A172 (cell line): ENCODE results near the gene LIMK1. TPM values are rescaled to one million over a fixed set of nuclear protein-coding genes. Genes with fewer than 3 reads are reported as not detected.

ENCODE experiments used
- DNase-seq: peaks from one replicate; pipeline ENCODE4 v3.0.0-alpha.2; 2015; ENCODE audit warnings: low spot score
- total RNA-seq: library from RNA; depleted of rRNA; stranded (reverse); fragments of >200 nt; shearing (Covaris generic); gene quantifications from 2 replicates; pipeline ENCODE4 v1.2.3, GENCODE V29; 2014

LIMK1 gene
- total RNA-seq, 1 experiment from 2014 or later: 104 TPM

DNA sequence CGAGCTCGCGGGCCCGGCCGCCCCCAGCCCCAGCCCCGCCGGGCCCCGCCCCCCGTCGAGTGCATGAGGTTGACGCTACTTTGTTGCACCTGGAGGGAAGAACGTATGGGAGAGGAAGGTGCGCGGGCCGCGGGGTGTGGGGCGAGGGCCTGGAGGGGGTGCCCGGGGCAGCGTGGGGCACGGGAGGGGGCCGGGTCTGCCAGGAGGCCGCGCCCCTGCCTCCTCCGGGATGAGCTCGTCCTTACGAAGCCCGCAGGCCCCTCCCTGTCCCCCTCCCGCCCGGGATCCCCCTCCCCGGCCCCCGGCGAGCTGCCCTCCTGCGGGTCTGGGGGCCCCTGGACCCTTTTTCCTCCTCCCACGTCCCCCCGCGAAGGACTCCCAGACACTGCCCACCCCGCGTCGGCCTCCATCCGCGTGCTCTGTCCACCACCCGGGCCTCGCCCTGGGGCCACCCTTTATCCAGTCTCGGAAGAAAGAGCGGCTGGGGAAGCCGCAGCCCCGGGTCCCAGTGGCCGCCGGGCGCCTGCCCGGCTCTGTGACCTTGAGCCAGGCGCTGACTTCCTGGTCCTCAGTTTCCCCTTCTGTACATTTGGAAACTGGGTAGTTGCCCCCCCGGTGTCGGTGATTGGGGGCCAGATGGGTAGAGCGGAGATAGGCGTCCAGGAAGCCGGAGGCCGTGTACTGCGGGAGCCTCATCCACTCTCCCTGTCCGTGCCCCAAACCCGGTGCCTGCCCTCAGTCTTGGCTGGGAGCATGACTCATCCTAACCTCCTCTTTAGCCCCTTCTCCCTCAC lies 521 bp downstream of the LIMK1 start:
- peak; percentile 80 for DNase-seq

DNA sequence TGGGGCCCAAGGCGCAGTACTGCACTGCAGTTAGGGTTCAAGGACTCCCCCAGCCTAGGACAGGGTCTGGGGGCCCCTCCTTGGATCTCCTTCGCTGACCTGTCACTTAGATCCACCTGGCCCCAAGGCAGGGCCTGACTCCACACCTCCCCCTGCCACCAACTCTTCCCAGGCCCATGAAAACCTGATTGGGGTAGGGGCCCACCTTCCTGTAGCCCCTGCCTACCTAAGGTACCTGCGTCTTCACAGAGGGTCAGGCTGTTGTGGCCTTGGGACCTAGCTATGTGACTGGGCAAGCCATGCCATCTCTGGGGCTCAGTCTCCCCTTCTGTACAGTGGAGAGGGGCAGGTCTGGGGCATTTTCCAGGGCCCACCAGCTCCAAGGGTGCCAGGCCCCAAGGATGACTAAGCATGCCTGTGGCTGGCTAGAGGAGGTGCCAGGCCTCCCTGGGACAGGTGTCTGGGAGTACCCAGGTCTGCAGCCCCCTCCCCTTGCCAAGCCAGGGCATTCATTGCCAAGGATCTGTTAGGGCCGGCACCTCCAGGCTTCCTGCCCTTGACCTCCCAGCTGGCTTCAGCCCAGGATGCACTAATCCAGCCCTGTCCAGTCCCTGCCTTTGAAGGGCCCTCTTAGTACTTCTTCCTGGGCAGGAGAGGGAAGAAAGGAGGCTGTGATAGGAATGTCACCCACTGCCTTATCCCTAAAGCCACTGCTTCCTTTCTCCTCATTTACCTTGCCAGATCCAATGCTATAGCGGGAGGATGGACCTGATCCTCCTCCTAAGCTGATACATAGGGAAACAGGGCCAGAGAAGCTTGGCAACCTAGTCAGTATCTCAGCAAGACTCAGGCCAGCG lies 1.3 kb downstream of the LIMK1 start:
- peak; percentile 59 for DNase-seq

DNA sequence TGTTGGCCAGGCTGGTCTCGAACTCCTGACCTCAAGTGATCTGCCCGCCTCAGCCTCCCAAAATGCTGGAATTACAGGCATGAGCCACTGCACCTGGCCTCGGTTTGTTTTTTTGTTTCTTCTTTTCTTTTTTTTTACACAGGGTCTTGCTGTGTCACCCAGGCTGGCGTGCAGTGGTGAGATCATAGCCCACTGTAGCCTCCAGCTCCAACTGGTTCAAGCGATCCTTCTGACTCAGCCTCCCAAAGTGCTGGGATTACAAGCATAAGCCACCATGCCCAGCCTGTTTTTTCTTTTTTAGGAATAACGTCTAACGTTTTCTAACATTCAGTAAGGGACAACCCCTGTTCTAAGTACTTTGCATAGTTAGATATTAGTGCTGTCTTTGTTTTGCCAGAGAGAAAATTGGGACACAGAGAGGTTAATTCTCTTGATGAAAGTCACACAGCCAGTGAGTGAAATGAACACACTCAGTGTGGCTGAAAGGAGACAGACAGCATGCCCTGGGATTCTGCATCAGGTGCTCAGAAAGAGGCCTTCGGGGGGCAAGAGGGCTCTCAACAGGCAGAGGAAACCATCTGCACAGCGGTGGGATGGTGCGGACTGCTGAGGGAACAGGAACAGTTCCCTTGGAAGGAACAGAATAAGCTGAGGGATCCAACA lies 4.3 kb downstream of the LIMK1 start:
- DNase-seq: no peak

DNA sequence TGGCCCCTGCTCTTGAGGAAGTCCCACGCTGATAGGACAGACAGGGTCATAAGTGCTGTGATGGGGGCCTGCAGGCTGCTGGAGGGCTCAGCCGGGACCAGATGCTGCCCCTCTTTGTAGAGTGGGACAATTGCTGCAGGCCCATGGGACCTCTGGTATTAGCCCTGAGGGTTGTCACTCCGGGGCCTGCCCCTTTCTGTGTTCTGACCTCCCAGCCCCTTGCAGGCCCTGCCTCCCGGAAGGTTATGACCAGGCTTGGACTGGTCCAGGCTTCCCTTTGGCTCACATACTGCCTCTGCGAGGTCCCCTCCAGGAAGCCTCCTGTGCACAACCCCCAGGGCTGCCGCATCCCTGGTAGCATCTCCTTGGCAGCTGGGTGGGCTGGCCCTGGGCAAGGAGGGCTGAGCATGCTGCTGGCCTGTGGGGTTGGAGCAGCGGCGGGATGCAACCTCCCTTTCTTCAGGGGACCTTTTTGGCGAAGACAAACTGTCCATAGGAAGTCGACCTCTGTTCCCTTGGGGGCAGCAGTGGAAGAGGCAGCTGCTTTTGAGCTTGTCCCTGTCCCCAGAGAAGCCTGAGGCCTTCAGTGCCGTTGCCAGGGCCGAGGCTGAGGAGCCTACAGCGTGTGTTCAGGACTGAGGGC lies 8.8 kb downstream of the LIMK1 start:
- DNase-seq: no peak

DNA sequence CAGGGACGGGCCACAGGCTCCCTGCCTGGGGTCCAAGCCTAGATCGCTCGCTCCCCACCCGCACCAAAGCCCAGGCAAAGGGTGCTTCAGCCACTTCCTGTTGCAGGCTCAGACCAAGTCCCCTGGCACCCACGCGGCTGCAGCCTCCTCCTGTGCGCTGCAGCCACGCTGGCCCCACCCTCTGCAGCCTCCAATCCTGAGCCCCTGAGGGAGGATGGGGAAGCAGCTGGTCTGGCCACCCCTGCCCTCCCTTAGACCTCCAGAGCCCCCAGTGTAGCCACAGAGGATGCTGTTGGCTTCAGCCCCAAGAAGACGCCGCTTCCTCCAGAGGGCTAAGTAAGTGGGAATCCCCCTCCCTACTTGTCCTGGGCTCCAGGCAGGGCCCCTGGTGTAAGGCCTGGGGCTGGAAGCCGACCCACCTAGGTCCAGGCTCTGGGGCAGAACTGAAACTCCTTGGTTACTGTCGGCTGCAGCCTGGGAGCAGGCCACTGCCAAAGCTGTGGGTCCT lies 9.4 kb downstream of the LIMK1 start:
- peak; percentile 74 for DNase-seq

DNA sequence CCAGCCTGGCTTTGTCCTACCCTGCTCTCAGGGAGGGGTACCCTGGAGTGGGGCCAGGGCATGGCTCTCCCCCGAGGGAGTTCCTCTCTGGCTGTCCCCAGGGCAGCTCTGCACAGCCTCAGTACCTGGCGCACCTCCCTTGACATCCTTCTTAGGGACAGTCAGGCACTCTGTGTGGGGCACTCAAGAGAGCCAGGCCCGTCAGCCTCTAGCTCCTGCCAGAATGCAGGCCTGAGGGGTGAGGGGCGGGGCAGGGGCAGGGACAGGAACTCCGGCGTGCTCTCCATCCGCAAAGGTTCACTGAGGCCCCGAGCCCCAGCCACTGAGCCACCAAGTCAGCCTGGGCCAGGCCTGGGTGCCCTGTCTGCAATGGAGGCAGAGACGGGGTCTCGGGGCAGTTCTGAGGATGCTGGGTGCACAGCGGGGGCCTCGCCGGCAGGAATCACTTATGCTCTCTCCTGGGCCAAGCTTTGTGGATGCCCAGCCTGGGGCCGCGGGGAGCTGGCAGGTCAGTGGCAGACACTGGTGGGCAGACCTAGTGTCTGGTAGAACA lies 10.1 kb downstream of the LIMK1 start:
- no peak for DNase-seq

DNA sequence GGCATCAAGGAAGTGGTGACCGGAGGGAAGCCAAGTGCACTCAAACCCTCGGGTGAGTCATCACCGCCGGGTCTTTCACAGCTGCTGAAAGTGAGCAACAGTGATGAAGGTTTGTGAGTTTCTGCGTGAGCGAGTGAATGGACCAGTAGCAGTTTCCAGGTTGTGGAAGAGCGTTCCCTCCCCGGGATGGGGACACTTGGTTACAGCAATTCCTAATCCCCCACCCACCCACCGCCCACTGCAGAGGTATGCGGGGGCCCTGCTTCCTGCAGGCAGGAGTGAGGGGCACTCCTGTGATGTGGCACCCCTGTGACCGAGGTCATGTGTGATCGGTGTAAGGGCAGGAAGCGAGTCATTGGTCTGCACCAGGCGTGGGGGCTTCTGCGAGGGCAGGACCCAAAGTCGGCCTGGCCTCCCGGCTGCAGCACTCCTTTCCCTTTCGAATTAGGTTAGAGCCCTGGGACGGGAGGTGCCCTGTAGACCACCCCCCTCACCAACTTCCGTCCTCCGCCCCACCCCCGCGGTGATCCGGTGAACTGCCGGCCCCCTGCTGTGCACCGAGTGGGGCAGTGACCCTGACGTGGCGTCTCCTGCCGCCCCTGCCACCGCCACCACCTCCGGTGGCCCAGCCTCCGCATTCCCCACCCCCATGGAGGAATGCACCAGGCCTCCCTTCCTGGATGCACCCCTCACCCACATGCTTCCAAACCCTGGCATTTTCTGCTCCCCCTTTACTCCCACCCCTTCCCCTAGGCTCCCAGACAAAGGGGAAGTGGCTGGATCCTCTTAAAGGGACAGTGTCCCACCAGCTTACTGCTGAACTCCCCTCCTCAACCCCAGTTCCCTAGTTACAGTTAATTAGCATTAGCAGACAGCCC lies 10.9 kb downstream of the LIMK1 start:
- DNase-seq: peak; percentile 100

DNA sequence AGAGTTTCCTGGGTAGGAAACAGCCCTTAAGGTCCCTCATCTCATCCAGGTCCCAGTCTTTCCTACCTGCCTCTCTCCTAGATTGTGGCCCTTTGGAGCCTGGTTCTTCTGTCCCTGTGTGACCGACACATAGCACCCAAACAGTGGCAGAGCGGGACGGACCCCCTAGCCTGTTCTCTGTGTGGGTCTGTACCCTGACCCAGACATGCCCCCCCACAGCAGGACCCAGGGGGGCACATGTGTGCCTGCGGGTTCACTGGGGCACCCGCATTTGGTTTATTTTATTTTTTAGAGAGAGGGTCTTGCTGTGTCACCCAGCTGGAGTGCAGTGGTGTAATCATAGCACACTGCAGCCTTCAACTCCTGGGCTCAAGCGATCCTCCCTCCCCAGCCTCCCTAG lies 11.5 kb downstream of the LIMK1 start:
- DNase-seq: no peak

DNA sequence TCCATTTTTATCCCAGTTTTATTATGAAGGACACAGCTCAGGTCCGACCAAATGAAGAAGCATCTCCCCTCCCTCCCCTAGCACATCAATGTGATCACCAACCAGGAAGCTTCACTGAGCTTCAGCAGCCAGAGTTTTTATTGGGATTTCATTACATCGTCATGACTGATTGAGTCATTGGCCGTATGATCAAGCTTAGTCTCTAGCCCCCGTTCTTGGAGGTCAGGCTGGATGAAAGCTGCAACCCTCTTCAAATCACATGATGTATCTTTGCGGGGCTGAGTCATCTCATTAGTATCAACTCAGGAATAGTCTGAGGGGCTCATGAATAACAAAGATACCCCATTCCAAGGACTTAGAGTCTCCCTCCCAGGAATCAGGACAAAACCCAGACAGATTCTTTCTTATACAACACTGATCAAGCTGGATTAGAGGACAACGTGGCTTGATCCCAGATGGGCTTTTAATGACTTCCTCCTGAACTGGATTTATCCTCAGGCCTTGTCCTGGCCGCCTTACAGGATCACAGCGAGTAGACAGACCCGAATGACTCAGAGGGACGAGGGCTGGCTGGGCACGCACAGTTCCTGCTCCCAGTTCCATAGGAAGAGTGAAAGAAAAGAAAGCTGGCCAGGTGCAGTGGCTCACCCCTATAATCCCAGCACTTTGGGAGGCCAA lies 14.5 kb downstream of the LIMK1 start:
- DNase-seq: peak; percentile 98

DNA sequence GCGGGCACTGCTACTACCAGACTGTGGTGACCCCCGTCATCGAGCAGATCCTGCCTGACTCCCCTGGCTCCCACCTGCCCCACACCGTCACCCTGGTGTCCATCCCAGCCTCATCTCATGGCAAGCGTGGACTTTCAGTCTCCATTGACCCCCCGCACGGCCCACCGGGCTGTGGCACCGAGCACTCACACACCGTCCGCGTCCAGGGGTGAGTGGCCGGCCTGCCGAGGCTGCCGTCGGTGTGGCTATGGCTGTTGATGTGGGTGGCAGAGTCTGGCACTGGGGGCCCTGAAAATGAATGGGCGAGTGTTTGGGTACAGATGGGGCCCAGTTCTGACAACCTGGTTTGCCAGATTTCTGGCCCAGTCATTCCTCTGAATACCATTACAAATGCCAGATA lies 15.4 kb downstream of the LIMK1 start:
- no peak for DNase-seq

DNA sequence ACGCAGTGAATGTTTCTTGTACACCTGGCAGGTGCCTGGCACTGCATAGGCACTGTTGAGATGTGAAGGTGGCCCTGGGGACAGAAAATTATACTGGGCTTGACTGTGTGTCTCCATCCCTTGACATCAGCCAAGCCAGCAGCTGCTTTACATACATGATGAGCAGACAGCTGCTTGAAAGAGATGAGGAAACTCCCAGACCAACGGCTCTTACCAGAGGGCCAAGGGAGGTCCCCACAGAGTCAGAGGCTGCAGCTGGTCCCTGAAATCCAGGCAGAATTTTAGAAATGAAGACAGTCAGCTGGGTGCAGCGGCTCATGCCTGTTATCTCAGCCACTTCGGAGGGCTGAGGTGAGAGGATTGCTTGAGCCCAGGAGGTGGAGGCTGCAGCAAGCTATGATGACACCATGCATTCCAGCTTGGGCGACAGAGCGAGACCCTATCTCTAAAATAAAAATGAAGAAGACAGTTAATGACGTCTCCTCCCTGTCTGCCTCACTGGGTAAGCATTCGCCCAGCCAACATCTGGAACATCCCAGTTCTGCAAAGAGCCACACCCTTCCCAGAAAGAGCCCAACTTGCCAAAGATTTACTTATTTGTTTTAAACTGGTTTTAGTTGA lies 17.6 kb downstream of the LIMK1 start:
- no peak for DNase-seq

DNA sequence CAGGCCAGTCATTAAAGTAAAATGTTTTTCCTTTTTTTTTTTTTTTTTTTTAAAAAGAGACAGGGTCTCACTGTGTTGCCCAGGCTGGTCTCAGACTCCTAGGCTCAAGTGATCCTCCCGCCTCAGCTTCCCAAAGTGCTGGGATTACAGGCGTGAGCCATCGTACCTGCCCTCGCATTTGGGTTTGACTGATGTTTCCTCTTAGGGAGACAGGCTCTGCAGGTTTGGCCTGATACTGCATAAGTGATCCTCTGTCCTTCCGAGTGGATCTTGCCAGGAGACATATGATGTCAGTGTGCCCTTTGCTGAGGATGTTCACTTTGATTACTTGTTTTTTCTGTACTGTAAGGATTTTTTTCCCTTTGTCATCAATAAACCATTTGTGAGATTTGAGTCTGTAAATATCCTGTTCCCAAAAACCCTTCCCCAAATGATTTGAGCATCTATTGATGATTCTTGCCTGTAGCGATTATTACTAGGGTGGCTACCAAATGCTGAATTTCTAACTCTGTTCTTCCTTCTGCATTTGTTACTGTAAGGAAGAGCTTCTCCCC lies 19.7 kb downstream of the LIMK1 start:
- no peak for DNase-seq

DNA sequence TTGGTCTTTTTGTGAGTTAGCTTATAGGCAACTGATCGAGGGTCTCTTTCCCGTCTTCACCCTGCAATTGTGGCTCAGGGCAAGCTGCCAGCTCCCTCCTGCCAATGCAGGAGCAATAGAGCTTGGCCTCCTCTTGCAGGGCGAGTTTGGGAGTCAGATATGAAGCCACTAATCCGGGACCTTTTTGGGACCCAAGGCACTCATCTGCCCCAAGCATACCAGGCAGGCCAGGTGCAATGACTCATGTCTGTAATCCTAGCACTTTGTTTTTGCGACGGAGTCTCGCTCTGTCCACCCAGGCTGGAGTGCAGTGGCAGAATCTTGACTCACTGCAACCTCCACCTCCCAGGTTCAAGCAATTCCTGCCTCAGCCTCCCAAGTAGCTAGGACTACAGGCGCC lies 21.1 kb downstream of the LIMK1 start:
- peak; percentile 68 for DNase-seq

DNA sequence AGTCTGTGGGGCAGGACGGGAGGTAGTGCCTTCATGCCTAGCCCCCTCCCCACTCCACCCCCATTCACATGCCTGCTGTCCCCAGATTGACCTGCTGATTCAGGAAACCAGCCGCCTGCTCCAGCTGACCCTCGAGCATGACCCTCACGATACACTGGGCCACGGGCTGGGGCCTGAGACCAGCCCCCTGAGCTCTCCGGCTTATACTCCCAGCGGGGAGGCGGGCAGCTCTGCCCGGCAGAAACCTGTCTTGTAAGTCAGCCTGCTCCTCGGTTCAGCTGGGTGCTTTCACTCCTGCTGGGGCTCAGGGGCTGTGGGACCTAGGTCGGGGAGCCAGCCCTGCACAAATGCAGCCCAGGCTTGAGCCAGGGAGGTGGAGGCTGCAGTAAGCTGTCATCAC lies 22.4 kb downstream of the LIMK1 start:
- DNase-seq: no peak

DNA sequence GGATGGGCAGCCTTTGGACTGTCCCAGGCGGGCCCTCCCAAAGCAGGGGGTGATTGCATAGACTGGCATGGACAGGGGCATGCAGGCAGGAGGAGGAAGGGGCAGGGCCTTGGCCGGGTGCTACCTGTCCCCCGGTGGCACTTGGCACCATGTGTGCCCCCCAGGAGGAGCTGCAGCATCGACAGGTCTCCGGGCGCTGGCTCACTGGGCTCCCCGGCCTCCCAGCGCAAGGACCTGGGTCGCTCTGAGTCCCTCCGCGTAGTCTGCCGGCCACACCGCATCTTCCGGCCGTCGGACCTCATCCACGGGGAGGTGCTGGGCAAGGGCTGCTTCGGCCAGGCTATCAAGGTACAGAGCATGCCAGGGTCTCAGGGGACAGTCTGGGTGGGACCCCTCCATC lies 23.2 kb downstream of the LIMK1 start:
- DNase-seq: no peak

DNA sequence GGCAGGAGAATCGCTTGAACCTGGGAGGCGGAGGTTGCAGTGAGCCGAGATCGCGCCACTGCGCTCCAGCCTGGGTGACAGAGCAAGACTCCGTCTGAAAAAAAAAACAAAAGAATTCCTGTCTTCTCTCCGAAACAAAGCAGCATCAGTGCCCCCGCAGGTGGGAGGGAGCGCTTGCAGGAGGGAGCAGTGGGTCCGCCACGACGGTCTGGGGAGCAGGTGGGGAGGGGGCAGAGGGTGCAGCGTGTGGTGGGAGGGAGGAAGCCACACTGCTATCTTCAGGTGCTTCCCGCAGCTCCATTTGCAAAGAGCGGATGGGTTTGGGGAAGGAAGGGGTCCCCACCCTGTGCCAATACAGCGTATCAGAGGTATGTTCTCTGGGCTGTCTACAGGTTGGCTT lies 31.7 kb downstream of the LIMK1 start:
- no peak for DNase-seq

DNA sequence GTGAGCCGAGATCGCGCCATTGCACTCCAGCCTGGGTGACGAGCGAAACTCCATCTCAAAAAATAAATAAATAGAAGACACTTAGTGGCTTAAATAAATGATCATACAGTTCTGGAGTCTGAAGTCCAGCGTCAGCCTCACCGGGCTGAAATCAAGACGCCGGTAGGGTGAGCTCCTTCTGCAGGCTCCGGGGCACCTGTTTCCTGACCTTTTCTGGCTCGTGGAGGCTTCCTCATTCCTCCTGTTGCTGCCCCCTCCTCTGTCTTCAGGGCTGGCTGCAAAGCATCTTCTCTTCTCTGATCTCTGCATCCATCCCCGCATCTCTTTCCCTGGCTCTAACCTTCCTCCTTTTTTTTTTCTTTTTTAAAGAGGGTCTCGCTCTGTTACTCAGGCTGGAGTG lies 32.8 kb downstream of the LIMK1 start:
- DNase-seq: no peak

DNA sequence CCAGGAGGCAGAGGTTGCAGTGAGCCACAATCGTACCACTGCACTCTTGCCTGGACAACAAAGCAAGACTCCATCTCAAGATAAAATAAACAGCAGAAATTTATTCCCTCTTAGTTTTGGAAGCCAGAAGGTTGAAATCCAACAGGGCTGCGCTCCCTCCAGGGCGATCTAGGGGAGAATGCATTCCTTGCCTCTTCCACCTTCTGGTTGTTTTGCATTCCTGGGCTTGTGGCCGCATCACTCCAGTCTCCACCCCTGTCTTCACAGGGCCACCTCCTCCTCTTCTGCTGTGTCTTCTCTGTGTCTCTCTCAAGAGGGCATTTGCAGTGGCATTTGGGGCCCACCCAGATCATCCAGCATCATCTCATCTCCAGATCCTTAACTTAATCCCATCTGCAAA lies 36.2 kb downstream of the LIMK1 start:
- no peak for DNase-seq
